Esophagus squamous epithelium (tissue), 5 donors: ENCODE data around the gene CCDC187. TPM values are rescaled to one million over a fixed set of nuclear protein-coding genes. Genes with fewer than 3 reads are reported as not detected.

Source experiments
- DNase-seq: peaks from one replicate; lab custom pipeline; 2025; lab: John Stamatoyannopoulos, UW
- H3K27ac ChIP-seq, 4 donors: fragments of 200-600 bp; sonication (generic); one replicate each; pipeline ENCODE4 v1.5.1; 2016 to 2019; ENCODE audit warnings: mild to moderate bottlenecking in 1 of 4
- H3K27me3 ChIP-seq, 4 donors: fragments of 200-600 bp; sonication (generic); 1 replicate in 3 of 4; 2 replicates in 1 of 4; pipeline versions ENCODE4 v1.5.1 to v1.6.0; 2017 to 2021; ENCODE audit warnings: antibody characterized with exemption in 1 of 4
- H3K36me3 ChIP-seq, 3 donors: fragments of 200-600 bp; sonication (generic); one replicate each; pipeline ENCODE4 v1.5.1; 2016 to 2019
- H3K4me1 ChIP-seq, 3 donors: fragments of 200-600 bp; sonication (generic); one replicate each; pipeline ENCODE4 v1.5.1; 2017 to 2019
- H3K4me3 ChIP-seq, 4 donors: fragments of 200-600 bp; sonication (generic); 1 replicate in 3 of 4; 2 replicates in 1 of 4; pipeline ENCODE4 v1.5.1; 2016 to 2019; ENCODE audit warnings: mild to moderate bottlenecking in 2 of 4, moderate library complexity in 1 of 4
- H3K9me3 ChIP-seq, 3 donors: fragments of 200-600 bp; sonication (generic); one replicate each; pipeline ENCODE4 v1.5.1; 2016 to 2019
- POLR2A ChIP-seq, 4 donors: fragments of 450-650 bp; IDR thresholded peaks; one replicate each; pipeline ENCODE4 v1.6.1; 2017; ENCODE audit warnings: antibody characterized with exemption in 4 of 4, mild to moderate bottlenecking in 4 of 4, moderate library complexity in 3 of 4
- WGBS, 2 donors: methylation state at CpG; one replicate each; pipeline ENCODE4 v1.1.5; 2018; 5-methylcytosine and 5-hydroxymethylcytosine counted together
- intact Hi-C: fragments of 100-400 bp; cut with DNase I; formaldehyde crosslinking; loops from one replicate; pipeline ENCODE4 v1.15.0; 2022
- total RNA-seq, 4 donors: library from RNA; depleted of rRNA; stranded (reverse); fragments of >200 nt; gene quantifications; one replicate each; pipeline ENCODE4 v1.1.0, GENCODE V29; 2016
- TF ChIP-seq, protein P1 (sequence below), 6 experiments: fragments of 450-650 bp in 4 of 6; fragments of 200-600 bp in 2 of 6; sonication (generic) in 2 of 6; IDR thresholded peaks; one replicate each; pipeline ENCODE4 v1.5.1; 2016 to 2019; ENCODE audit warnings: antibody characterized with exemption in 6 of 6, mild to moderate bottlenecking in 4 of 6, moderate library complexity in 4 of 6
- donor health status: DM: yes; HTN: yes; CAD: no.

The CCDC187 gene
- total RNA-seq, 4 donors from 2014 or later: not detected

GRCh38 chr9:136289651-136290507 lies 14.0 kb downstream of the CCDC187 start:
- no peak overlapping the region for H3K27ac ChIP-seq
- intact Hi-C loops: loop anchor here (10.0 kb wide), 2 partner anchors 145 to 315 kb away; no protein-coding TSS in a partner anchor
- H3K9me3 ChIP-seq: no peaks in the 10 kb centered on the region
- TF ChIP-seq POLR2A (IDR thresholded peaks at IDR 0.05): no peak
- TF ChIP-seq, protein P1, sequence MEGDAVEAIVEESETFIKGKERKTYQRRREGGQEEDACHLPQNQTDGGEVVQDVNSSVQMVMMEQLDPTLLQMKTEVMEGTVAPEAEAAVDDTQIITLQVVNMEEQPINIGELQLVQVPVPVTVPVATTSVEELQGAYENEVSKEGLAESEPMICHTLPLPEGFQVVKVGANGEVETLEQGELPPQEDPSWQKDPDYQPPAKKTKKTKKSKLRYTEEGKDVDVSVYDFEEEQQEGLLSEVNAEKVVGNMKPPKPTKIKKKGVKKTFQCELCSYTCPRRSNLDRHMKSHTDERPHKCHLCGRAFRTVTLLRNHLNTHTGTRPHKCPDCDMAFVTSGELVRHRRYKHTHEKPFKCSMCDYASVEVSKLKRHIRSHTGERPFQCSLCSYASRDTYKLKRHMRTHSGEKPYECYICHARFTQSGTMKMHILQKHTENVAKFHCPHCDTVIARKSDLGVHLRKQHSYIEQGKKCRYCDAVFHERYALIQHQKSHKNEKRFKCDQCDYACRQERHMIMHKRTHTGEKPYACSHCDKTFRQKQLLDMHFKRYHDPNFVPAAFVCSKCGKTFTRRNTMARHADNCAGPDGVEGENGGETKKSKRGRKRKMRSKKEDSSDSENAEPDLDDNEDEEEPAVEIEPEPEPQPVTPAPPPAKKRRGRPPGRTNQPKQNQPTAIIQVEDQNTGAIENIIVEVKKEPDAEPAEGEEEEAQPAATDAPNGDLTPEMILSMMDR (IDR thresholded peaks at IDR 0.05): no peak
- WGBS, 2 donors: 76 to 95% methylated on average over 8 to 10 of the region's 30 CpGs
- no peak for DNase-seq
- peaks cover 0 to 9% (median 0%) of the 10 kb centered on the region in 3 donors for H3K4me1 ChIP-seq
- H3K36me3 ChIP-seq: no peaks in the 10 kb centered on the region
- H3K4me3 ChIP-seq: no peak overlapping the region
- H3K27me3 ChIP-seq: peaks cover 0 to 85% (median 0%) of the 10 kb centered on the region in 4 donors

- H3K27me3 ChIP-seq: peaks cover 0 to 95% (median 0%) of the 10 kb centered on the region in 4 donors
- WGBS, 2 donors: 47 to 67% methylated on average over 7 to 10 of the region's 21 CpGs
- DNase-seq: no peak
Observed at GRCh38 chr9:136287960-136288753, 15.7 kb downstream of the CCDC187 start.

GRCh38 chr9:136286987-136287379 lies 16.9 kb downstream of the CCDC187 start:
- Histone ChIP-seq H3K27ac (no peak overlapping the region), H3K9me3 (no peaks in the 10 kb centered on the region), H3K4me1 (peaks cover 6 to 8% (median 6%) of the 10 kb centered on the region in 3 donors), H3K27me3 (peaks cover 0 to 97% (median 0%) of the 10 kb centered on the region in 4 donors), H3K36me3 (no peaks in the 10 kb centered on the region), H3K4me3 (no peak overlapping the region)
- intact Hi-C loops: loop anchor here (10.0 kb wide), 2 partner anchors 142 to 312 kb away; no protein-coding TSS in a partner anchor
- DNase-seq: no peak
- 80 to 93% methylated on average over 12 to 13 of the region's 13 CpGs for WGBS, 2 donors
- TF ChIP-seq, protein P1 (IDR thresholded peaks at IDR 0.05): no peak
- TF ChIP-seq POLR2A (IDR thresholded peaks at IDR 0.05): no peak

More at GRCh38 chr9:136287960-136288753, 15.7 kb downstream of the CCDC187 start:
- Histone ChIP-seq H3K36me3 (no peaks in the 10 kb centered on the region), H3K4me3 (no peak overlapping the region), H3K27ac (no peak overlapping the region), H3K4me1 (peaks cover 5 to 15% (median 6%) of the 10 kb centered on the region in 3 donors), H3K9me3 (no peaks in the 10 kb centered on the region)
- TF ChIP-seq, protein P1 (IDR thresholded peaks at IDR 0.05): no peak
- TF ChIP-seq POLR2A (IDR thresholded peaks at IDR 0.05): no peak
- intact Hi-C loops: loop anchor here (10.0 kb wide), 2 partner anchors 143 to 313 kb away; no protein-coding TSS in a partner anchor

- intact Hi-C loops: loop anchor here (10.0 kb wide), 2 partner anchors 142 to 312 kb away; no protein-coding TSS in a partner anchor
- Histone ChIP-seq H3K27me3 (peaks cover 0 to 97% (median 0%) of the 10 kb centered on the region in 4 donors), H3K27ac (no peak overlapping the region), H3K36me3 (no peaks in the 10 kb centered on the region), H3K9me3 (no peaks in the 10 kb centered on the region), H3K4me3 (no peak overlapping the region), H3K4me1 (peaks cover 6 to 8% (median 6%) of the 10 kb centered on the region in 3 donors)
- no peak for TF ChIP-seq POLR2A (IDR thresholded peaks at IDR 0.05)
- TF ChIP-seq, protein P1 (IDR thresholded peaks at IDR 0.05): no peak
- DNase-seq: no peak
- 73 to 88% methylated on average over 9 to 10 of the region's 30 CpGs for WGBS, 2 donors
Observed at GRCh38 chr9:136286359-136286986, 17.4 kb downstream of the CCDC187 start.
